ENCODE data around the gene NEK1. TPM values are rescaled to one million over a fixed set of nuclear protein-coding genes. Genes with fewer than 3 reads are reported as not detected.

Gene NEK1
- total and polyA plus RNA-seq, 2 of the 13 experiments (the other 11 are each of a cell fraction or from before 2014, with no cell fraction given) = 2.9 to 5.4 TPM

GRCh38 chr4:169659716-169660670 lies 47.6 kb upstream of the NEK1 start (continued):
- TF ChIP-seq ZBTB21 (CRISPR knock-in tag; IDR thresholded peaks at IDR 0.05) = peak; percentile 85
- TF ChIP-seq THAP11 (CRISPR knock-in tag; IDR thresholded peaks at IDR 0.05) = 0 out of 2 replicates have a peak, but pooled peaks have one; percentile 12
- no peak for TF ChIP-seq ZNF10 (CRISPR knock-in tag; IDR thresholded peaks at IDR 0.05; ENCODE audit: borderline replicate concordance, low read depth)
- TF ChIP-seq ZNF292 (CRISPR knock-in tag; IDR thresholded peaks at IDR 0.05; ENCODE audit: borderline replicate concordance, low read depth) = no peak
- 0 out of 2 replicates have a peak, but pooled peaks have one; percentile 22 for TF ChIP-seq ZNF574 (CRISPR knock-in tag; IDR thresholded peaks at IDR 0.05)
- TF ChIP-seq ZBTB8A (CRISPR knock-in tag; IDR thresholded peaks at IDR 0.05; ENCODE audit: borderline replicate concordance, low read depth) = no peak
- peak; percentile 79 for TF ChIP-seq ATF2 (CRISPR knock-in tag; IDR thresholded peaks at IDR 0.05)
- TF ChIP-seq IRF2 (CRISPR knock-in tag; IDR thresholded peaks at IDR 0.05) = 0 out of 2 replicates have a peak, but pooled peaks have one; percentile 34
- no peak for TF ChIP-seq SNAPC2 (CRISPR knock-in tag; IDR thresholded peaks at IDR 0.05)
- peak; percentile 20; the same call in 1 of the 2 replicates for TF ChIP-seq ZNF800 (CRISPR knock-in tag; IDR thresholded peaks at IDR 0.05)
- TF ChIP-seq PHF21A (CRISPR knock-in tag; IDR thresholded peaks at IDR 0.05) = 0 out of 2 replicates have a peak, but pooled peaks have one; percentile 25
- peak; percentile 40; the same call in 1 of the 2 replicates for TF ChIP-seq ELF3 (CRISPR knock-in tag; IDR thresholded peaks at IDR 0.05)
- TF ChIP-seq HOXD1 (CRISPR knock-in tag; IDR thresholded peaks at IDR 0.05) = no peak
- TF ChIP-seq, protein P1, sequence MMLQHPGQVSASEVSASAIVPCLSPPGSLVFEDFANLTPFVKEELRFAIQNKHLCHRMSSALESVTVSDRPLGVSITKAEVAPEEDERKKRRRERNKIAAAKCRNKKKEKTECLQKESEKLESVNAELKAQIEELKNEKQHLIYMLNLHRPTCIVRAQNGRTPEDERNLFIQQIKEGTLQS (CRISPR knock-in tag; IDR thresholded peaks at IDR 0.05) = peak; percentile 67
- TF ChIP-seq KLF15 (CRISPR knock-in tag; IDR thresholded peaks at IDR 0.05; ENCODE audit: borderline replicate concordance) = no peak
- peak; percentile 55; the same call in 1 of the 2 replicates for TF ChIP-seq SIX1 (CRISPR knock-in tag; IDR thresholded peaks at IDR 0.05; ENCODE audit: borderline replicate concordance)
- TF ChIP-seq HDAC2 (CRISPR knock-in tag; IDR thresholded peaks at IDR 0.05) = peak; percentile 33; the same call in 1 of the 2 replicates
- TF ChIP-seq, protein P2, sequence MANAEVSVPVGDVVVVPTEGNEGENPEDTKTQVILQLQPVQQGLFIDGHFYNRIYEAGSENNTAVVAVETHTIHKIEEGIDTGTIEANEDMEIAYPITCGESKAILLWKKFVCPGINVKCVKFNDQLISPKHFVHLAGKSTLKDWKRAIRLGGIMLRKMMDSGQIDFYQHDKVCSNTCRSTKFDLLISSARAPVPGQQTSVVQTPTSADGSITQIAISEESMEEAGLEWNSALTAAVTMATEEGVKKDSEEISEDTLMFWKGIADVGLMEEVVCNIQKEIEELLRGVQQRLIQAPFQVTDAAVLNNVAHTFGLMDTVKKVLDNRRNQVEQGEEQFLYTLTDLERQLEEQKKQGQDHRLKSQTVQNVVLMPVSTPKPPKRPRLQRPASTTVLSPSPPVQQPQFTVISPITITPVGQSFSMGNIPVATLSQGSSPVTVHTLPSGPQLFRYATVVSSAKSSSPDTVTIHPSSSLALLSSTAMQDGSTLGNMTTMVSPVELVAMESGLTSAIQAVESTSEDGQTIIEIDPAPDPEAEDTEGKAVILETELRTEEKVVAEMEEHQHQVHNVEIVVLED (CRISPR knock-in tag; IDR thresholded peaks at IDR 0.05; ENCODE audit: borderline replicate concordance) = 0 out of 2 replicates have a peak, but pooled peaks have one; percentile 18
- TF ChIP-seq CEBPG (CRISPR knock-in tag; IDR thresholded peaks at IDR 0.05) = peak; percentile 70

All from HepG2 (cell line).